ENCODE measurements around the gene HACD3.

DNA sequence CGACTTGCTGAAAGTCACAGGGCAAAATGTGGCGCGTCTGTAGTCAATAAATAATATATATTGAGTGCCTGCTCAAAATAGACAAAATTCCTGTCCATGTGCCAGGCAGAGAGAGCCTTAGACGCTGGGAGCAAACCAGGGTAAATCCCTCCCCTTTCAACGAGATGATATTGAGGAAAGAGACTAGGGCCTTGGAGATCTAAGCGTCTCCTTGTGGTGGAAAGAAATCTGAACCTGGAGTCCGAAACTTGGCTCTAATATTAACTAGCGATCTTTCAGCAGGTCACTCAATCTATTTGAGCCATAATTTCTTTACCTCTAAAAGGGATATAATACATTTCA, 12.4 kb upstream of the HACD3 start:
- TF ChIP-seq, protein P1, sequence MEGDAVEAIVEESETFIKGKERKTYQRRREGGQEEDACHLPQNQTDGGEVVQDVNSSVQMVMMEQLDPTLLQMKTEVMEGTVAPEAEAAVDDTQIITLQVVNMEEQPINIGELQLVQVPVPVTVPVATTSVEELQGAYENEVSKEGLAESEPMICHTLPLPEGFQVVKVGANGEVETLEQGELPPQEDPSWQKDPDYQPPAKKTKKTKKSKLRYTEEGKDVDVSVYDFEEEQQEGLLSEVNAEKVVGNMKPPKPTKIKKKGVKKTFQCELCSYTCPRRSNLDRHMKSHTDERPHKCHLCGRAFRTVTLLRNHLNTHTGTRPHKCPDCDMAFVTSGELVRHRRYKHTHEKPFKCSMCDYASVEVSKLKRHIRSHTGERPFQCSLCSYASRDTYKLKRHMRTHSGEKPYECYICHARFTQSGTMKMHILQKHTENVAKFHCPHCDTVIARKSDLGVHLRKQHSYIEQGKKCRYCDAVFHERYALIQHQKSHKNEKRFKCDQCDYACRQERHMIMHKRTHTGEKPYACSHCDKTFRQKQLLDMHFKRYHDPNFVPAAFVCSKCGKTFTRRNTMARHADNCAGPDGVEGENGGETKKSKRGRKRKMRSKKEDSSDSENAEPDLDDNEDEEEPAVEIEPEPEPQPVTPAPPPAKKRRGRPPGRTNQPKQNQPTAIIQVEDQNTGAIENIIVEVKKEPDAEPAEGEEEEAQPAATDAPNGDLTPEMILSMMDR (conservative IDR thresholded peaks at IDR 0.05; ENCODE audit: low read depth, low read length) = 0 out of 2 replicates have a peak, but pooled peaks have one; percentile 3
- no peak for TF ChIP-seq EZH2 (IDR thresholded peaks at IDR 0.05; ENCODE audit: borderline replicate concordance, low read depth, low read length, poor library complexity, severe bottlenecking)
